SK-N-SH (cell line): Measurements from ENCODE around the gene BAIAP3. TPM values are rescaled to one million over a fixed set of nuclear protein-coding genes. Genes with fewer than 3 reads are reported as not detected.

ENCODE experiments used
- CTCF ChIA-PET: fragments of 300-600, 350-600 bp; formaldehyde crosslinking; extraction: SDS; loops from one replicate; lab custom pipeline; 2021; lab: Yijun Ruan, JAX
- POLR2A ChIA-PET: fragments of 350-600 bp; sonication (Branson Sonifier 250); formaldehyde crosslinking; extraction: SDS; loops from one replicate; lab custom pipeline; 2020; ENCODE audit warnings: antibody characterized with exemption, inconsistent platforms; lab: Yijun Ruan, JAX
- DNase-seq: peaks from one replicate; pipeline ENCODE4 v3.0.0; 2012
- H2AFZ ChIP-seq: fragments of 200-600 bp; sonication (generic); 2 replicates; pipeline ENCODE4 v1.8.1; 2016; ENCODE audit warnings: antibody characterized with exemption, mild to moderate bottlenecking, low read depth
- H3F3A ChIP-seq: fragments of 200-600 bp; sonication (generic); replicated peaks from 2 replicates; pipeline ENCODE3; 2016; ENCODE audit warnings: antibody characterized with exemption, mild to moderate bottlenecking; ENCODE audit not compliant: insufficient read depth
- H3K27ac ChIP-seq, 2 experiments: fragments of 200-500 bp in 1 of 2; fragments of 200-600 bp in 1 of 2; sonication (Bioruptor generic) in 1 of 2; sonication (generic), shearing (Covaris generic) in 1 of 2; 2 replicates each; pipeline versions ENCODE4 v1.5.1 to v1.6.1; 2014 to 2016; ENCODE audit warnings: low read depth in 2 of 2, inconsistent platforms in 1 of 2, low read length in 1 of 2, mild to moderate bottlenecking in 1 of 2, mixed read lengths in 1 of 2
- H3K27me3 ChIP-seq: fragments of 200-600 bp; sonication (generic), shearing (Covaris generic); 2 replicates; pipeline ENCODE4 v1.6.1; 2016; ENCODE audit warnings: mixed run types; ENCODE audit not compliant: insufficient read depth
- H3K36me3 ChIP-seq, 2 experiments: fragments of 200-500 bp in 1 of 2; fragments of 200-600 bp in 1 of 2; sonication (Bioruptor generic) in 1 of 2; sonication (generic) in 1 of 2; replicated peaks in 1 of 2; 2 replicates each; pipeline versions ENCODE3 to v1.5.1; 2014 to 2016; ENCODE audit warnings: low read length in 1 of 2, mild to moderate bottlenecking in 1 of 2; ENCODE audit not compliant: insufficient read depth in 2 of 2, control insufficient read depth in 1 of 2
- H3K4me1 ChIP-seq, 2 experiments: fragments of 200-500 bp in 1 of 2; fragments of 200-600 bp in 1 of 2; sonication (Bioruptor generic) in 1 of 2; sonication (generic), shearing (Covaris generic) in 1 of 2; 2 replicates each; pipeline versions ENCODE4 v1.5.1 to v1.6.1; 2014 to 2016; ENCODE audit warnings: low read depth in 1 of 2, low read length in 1 of 2, mixed run types in 1 of 2; ENCODE audit not compliant: insufficient read depth in 2 of 2, control insufficient read depth in 1 of 2
- H3K4me2 ChIP-seq: fragments of 200-600 bp; sonication (generic), shearing (Covaris generic); 2 replicates; pipeline ENCODE4 v1.6.1; 2017; ENCODE audit warnings: mixed run types
- H3K4me3 ChIP-seq, 2 experiments: fragments of 200-500 bp in 1 of 2; fragments of 200-600 bp in 1 of 2; sonication (Bioruptor generic) in 1 of 2; sonication (generic), shearing (Covaris generic) in 1 of 2; 2 replicates each; pipeline versions ENCODE4 v1.5.1 to v1.8.1; 2014 to 2016; ENCODE audit warnings: low read depth in 2 of 2, inconsistent platforms in 1 of 2, low read length in 1 of 2, mild to moderate bottlenecking in 1 of 2, mixed read lengths in 1 of 2, moderate library complexity in 1 of 2
- H3K79me2 ChIP-seq: fragments of 200-600 bp; sonication (generic); 2 replicates; pipeline ENCODE4 v1.8.1; 2017; ENCODE audit warnings: mild to moderate bottlenecking; ENCODE audit not compliant: insufficient read depth
- H3K9ac ChIP-seq: fragments of 200-600 bp; sonication (generic); 2 replicates; pipeline ENCODE4 v1.6.1; 2017; ENCODE audit warnings: mixed run types
- H3K9me2 ChIP-seq: fragments of 200-600 bp; sonication (generic); 2 replicates; pipeline ENCODE4 v1.6.1; 2017; ENCODE audit warnings: mixed run types
- H3K9me3 ChIP-seq: fragments of 200-600 bp; sonication (generic); 2 replicates; pipeline ENCODE4 v1.6.1; 2017; ENCODE audit warnings: mixed run types, mild to moderate bottlenecking, moderate library complexity
- H4K20me1 ChIP-seq: fragments of 200-600 bp; sonication (generic); 2 replicates; pipeline ENCODE4 v1.6.1; 2017; ENCODE audit warnings: mild to moderate bottlenecking, mixed run types; ENCODE audit not compliant: insufficient read depth
- EP300 ChIP-seq, 2 experiments: IDR thresholded peaks; 2 replicates each; pipeline versions ENCODE4 v1.4.0 to v1.6.1; 2012; ENCODE audit warnings: borderline replicate concordance in 1 of 2, low read depth in 1 of 2, low read length in 1 of 2
- FOSL2 ChIP-seq: IDR thresholded peaks from 2 replicates; pipeline ENCODE4 v1.4.0; 2012; ENCODE audit warnings: low read depth, mild to moderate bottlenecking, moderate library complexity, borderline replicate concordance
- FOXJ3 ChIP-seq: sonication (generic); formaldehyde crosslinking; IDR thresholded peaks from 2 replicates; pipeline ENCODE4 v1.5.1; 2020; ENCODE audit warnings: mild to moderate bottlenecking, missing genetic modification reagents
- GABPA ChIP-seq: IDR thresholded peaks from 2 replicates; pipeline ENCODE4 v1.4.0; 2012; ENCODE audit warnings: low read depth, mild to moderate bottlenecking
- GATA2 ChIP-seq: sonication (generic); formaldehyde crosslinking; IDR thresholded peaks from 2 replicates; pipeline ENCODE4 v1.5.0; 2020; ENCODE audit warnings: mild to moderate bottlenecking, missing genetic modification reagents
- NRF1 ChIP-seq: IDR thresholded peaks from 2 replicates; pipeline ENCODE4 v1.6.1; 2012; ENCODE audit warnings: low read depth, mild to moderate bottlenecking, low read length
- POLR2AphosphoS5 ChIP-seq: IDR thresholded peaks from 2 replicates; pipeline ENCODE4 v1.6.1; 2012; ENCODE audit warnings: low read depth, low read length
- RAD21 ChIP-seq: IDR thresholded peaks from 2 replicates; pipeline ENCODE4 v1.6.1; 2012; ENCODE audit warnings: mild to moderate bottlenecking, low read length
- RXRA ChIP-seq: IDR thresholded peaks from 2 replicates; pipeline ENCODE4 v1.4.0; 2012; ENCODE audit warnings: low read depth, mild to moderate bottlenecking, borderline replicate concordance
- SIN3A ChIP-seq: IDR thresholded peaks from 2 replicates; pipeline ENCODE4 v1.6.1; 2012; ENCODE audit warnings: low read depth, mild to moderate bottlenecking, low read length, moderate library complexity, borderline replicate concordance
- SMC3 ChIP-seq: IDR thresholded peaks from 2 replicates; pipeline ENCODE4 v1.6.1; 2012; ENCODE audit warnings: low read depth, low read length, improper control_type of control experiment
- TAF1 ChIP-seq: IDR thresholded peaks from 2 replicates; pipeline ENCODE4 v1.6.1; 2012; ENCODE audit warnings: low read depth, mild to moderate bottlenecking, low read length, moderate library complexity, borderline replicate concordance
- TCF12 ChIP-seq: IDR thresholded peaks from 2 replicates; pipeline ENCODE4 v1.4.0; 2012
- YY1 ChIP-seq: IDR thresholded peaks from 2 replicates; pipeline ENCODE4 v1.4.0; 2012; ENCODE audit warnings: low read depth, mild to moderate bottlenecking
- WGBS: methylation state at CpG from one replicate; pipeline ENCODE4 v1.1.6; 2017; ENCODE audit warnings: low lambda C conversion rate; 5-methylcytosine and 5-hydroxymethylcytosine counted together
- polyA plus RNA-seq, 3 experiments: library from polyadenylated mRNA; depleted of rRNA; stranded (reverse); fragments of >200 nt; gene quantifications; 2 replicates each; pipeline ENCODE4 v1.2.3, GENCODE V29; 2012
- TF ChIP-seq, protein P1 (sequence below): IDR thresholded peaks from 2 replicates; pipeline ENCODE4 v1.4.0; 2012; ENCODE audit warnings: low read depth, borderline replicate concordance
- TF ChIP-seq, protein P2 (sequence below): fragments of 150-350 bp; IDR thresholded peaks from 2 replicates; pipeline ENCODE4 v1.6.1; 2016; ENCODE audit warnings: mild to moderate bottlenecking, low read depth, low read length
- TF ChIP-seq, protein P3 (sequence below): IDR thresholded peaks from 2 replicates; pipeline ENCODE4 v1.4.0; 2012; ENCODE audit warnings: low read depth, borderline replicate concordance
- TF ChIP-seq, protein P4 (sequence below): fragments of 150-350 bp; IDR thresholded peaks from 2 replicates; pipeline ENCODE4 v1.6.1; 2017; ENCODE audit warnings: antibody characterized with exemption, low read length, low read depth, borderline replicate concordance

BAIAP3 gene
- polyA plus RNA-seq, 1 of the 3 experiments (the other 2 are of a cell fraction) = 1.1 TPM

DNA sequence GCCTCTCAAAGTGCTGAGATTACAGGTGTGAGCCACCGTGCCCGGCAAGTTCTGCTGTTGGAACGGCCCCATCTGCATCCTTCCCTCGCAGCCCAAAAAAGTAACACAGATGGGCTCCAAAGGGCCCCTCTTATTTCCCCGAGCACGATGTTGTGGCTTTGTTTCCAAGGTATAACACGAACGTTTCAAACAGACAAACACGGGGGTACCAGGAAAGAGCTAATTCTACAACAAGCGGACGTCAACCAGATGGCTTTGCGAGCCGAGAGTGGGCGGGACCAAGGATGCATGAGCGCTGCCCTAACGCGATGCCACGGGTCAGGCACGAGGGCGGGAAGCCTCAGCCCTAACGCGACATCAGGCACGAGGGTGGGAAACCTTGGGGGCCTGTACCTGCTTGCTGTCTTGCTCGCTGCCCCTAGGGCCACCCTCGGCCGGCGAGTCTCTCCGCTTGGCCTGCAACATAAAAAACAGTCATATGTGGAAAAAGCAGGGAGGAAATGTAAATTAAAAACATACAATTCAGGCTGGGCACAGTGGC is 56.9 kb downstream of the BAIAP3 start:
- no peaks in the 10 kb centered on the region for H4K20me1 ChIP-seq
- no peaks in the 10 kb centered on the region for H3K79me2 ChIP-seq
- no peaks in the 10 kb centered on the region for H3K9me2 ChIP-seq
- POLR2A ChIA-PET = no interaction called here
- DNase-seq = no peak
- no peaks in the 10 kb centered on the region for H3K9me3 ChIP-seq
- no peaks in the 10 kb centered on the region for H3K27me3 ChIP-seq
- H2AFZ ChIP-seq = no peak overlapping the region
- peaks cover 0 to 6% of the 10 kb centered on the region in 2 experiments for H3K36me3 ChIP-seq
- TF ChIP-seq RXRA = no peak
- no peak for TF ChIP-seq TAF1
- no peak for TF ChIP-seq FOXJ3 (CRISPR knock-in tag)
- TF ChIP-seq YY1 = no peak
- no peak for TF ChIP-seq RAD21
- TF ChIP-seq NRF1 = no peak
- no peak for TF ChIP-seq POLR2AphosphoS5
- TF ChIP-seq, protein P1, sequence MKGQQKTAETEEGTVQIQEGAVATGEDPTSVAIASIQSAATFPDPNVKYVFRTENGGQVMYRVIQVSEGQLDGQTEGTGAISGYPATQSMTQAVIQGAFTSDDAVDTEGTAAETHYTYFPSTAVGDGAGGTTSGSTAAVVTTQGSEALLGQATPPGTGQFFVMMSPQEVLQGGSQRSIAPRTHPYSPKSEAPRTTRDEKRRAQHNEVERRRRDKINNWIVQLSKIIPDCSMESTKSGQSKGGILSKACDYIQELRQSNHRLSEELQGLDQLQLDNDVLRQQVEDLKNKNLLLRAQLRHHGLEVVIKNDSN = no peak
- TF ChIP-seq, protein P2, sequence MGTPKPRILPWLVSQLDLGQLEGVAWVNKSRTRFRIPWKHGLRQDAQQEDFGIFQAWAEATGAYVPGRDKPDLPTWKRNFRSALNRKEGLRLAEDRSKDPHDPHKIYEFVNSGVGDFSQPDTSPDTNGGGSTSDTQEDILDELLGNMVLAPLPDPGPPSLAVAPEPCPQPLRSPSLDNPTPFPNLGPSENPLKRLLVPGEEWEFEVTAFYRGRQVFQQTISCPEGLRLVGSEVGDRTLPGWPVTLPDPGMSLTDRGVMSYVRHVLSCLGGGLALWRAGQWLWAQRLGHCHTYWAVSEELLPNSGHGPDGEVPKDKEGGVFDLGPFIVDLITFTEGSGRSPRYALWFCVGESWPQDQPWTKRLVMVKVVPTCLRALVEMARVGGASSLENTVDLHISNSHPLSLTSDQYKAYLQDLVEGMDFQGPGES = no peak
- no peak for TF ChIP-seq SIN3A
- TF ChIP-seq SMC3 = no peak
- no peak for TF ChIP-seq FOSL2
- no peak for TF ChIP-seq GABPA
- TF ChIP-seq GATA2 = no peak
- TF ChIP-seq EP300 (IDR thresholded peaks at IDR 0.05; ENCODE audit: borderline replicate concordance in 1 of 2, low read depth in 1 of 2, low read length in 1 of 2) = no peak
- no peak for TF ChIP-seq TCF12
- no peak overlapping the region for H3K4me3 ChIP-seq
- H3K4me2 ChIP-seq = no peak overlapping the region
- no peak overlapping the region for H3K9ac ChIP-seq
- no peak overlapping the region for H3K27ac ChIP-seq
- 86% methylated on average over 28 of the region's 28 CpGs for WGBS
- no peaks in the 10 kb centered on the region for H3K4me1 ChIP-seq
- H3F3A ChIP-seq = no peaks in the 10 kb centered on the region
- CTCF ChIA-PET = interaction anchor here (1.7 kb wide), 1 partner anchor 27 kb away, joined by 4 read pairs; no protein-coding TSS in a partner anchor

DNA sequence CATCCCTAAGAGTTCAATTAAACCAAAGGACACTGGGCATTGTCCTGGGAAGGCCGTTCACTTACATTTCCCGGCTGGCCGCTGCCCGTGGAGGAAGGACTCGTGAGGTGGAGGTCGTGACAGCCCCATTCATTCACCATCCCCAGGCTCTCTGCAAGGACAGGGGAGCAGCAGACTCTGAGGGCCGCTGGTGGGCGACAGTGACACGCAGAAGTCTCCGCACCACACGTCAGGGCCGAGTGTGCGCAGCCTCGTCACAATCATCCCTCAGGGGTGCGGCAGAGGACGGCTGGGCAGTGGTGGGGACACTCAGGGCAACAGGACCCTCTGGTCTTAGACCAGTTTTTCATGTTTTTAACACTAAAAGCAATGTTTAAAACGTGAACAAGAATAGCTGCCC is 59.4 kb downstream of the BAIAP3 start:
- POLR2A ChIA-PET = no interaction called here
- Histone ChIP-seq H3K4me2 (no peak overlapping the region), H3K4me1 (no peaks in the 10 kb centered on the region), H3K9me3 (no peaks in the 10 kb centered on the region), H3F3A (no peaks in the 10 kb centered on the region), H3K27ac (no peak overlapping the region), H2AFZ (no peak overlapping the region), H4K20me1 (no peaks in the 10 kb centered on the region), H3K79me2 (no peaks in the 10 kb centered on the region), H3K9me2 (no peaks in the 10 kb centered on the region), H3K4me3 (no peak overlapping the region), H3K36me3 (peaks cover 0 to 6% of the 10 kb centered on the region in 2 experiments), H3K27me3 (no peaks in the 10 kb centered on the region), H3K9ac (no peak overlapping the region)
- TF ChIP-seq, protein P3, sequence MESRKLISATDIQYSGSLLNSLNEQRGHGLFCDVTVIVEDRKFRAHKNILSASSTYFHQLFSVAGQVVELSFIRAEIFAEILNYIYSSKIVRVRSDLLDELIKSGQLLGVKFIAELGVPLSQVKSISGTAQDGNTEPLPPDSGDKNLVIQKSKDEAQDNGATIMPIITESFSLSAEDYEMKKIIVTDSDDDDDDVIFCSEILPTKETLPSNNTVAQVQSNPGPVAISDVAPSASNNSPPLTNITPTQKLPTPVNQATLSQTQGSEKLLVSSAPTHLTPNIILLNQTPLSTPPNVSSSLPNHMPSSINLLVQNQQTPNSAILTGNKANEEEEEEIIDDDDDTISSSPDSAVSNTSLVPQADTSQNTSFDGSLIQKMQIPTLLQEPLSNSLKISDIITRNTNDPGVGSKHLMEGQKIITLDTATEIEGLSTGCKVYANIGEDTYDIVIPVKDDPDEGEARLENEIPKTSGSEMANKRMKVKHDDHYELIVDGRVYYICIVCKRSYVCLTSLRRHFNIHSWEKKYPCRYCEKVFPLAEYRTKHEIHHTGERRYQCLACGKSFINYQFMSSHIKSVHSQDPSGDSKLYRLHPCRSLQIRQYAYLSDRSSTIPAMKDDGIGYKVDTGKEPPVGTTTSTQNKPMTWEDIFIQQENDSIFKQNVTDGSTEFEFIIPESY = no peak
- TF ChIP-seq, protein P4, sequence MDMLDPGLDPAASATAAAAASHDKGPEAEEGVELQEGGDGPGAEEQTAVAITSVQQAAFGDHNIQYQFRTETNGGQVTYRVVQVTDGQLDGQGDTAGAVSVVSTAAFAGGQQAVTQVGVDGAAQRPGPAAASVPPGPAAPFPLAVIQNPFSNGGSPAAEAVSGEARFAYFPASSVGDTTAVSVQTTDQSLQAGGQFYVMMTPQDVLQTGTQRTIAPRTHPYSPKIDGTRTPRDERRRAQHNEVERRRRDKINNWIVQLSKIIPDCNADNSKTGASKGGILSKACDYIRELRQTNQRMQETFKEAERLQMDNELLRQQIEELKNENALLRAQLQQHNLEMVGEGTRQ = no peak
- TF ChIP-seq TCF12 = no peak
- no peak for DNase-seq
- CTCF ChIA-PET = no interaction called here
- WGBS = 97% methylated on average over 17 of the region's 17 CpGs
